Fibroblast of peridontal ligament (primary cell): ENCODE results near the gene MGAT1.
"Not testable (repeated sequence)": the region's sequence is repeated elsewhere in the genome, so short reads cannot be mapped to it uniquely, and the experiment has no call there.

Experiments
- DNase-seq: peaks from one replicate; pipeline ENCODE4 v3.0.0-alpha.2; 2010; ENCODE audit errors: extremely low read depth

The MGAT1 gene

GRCh38 chr5:180806351-180807011, 3.9 kb upstream of the MGAT1 start:
- DNase-seq, result no peak

- no peak for DNase-seq
Observed at GRCh38 chr5:180804129-180804618, 1.6 kb upstream of the MGAT1 start.

- DNase-seq, result no peak
Observed at GRCh38 chr5:180803181-180804128, 849 bp upstream of the MGAT1 start.

- no peak for DNase-seq
Observed at GRCh38 chr5:180801596-180802324, 846 bp downstream of the MGAT1 start.

GRCh38 chr5:180799902-180800801, 2.5 kb downstream of the MGAT1 start:
- DNase-seq, result peak; percentile 53

GRCh38 chr5:180799194-180799593, 3.4 kb downstream of the MGAT1 start:
- no peak for DNase-seq

GRCh38 chr5:180798193-180798592, 4.4 kb downstream of the MGAT1 start:
- DNase-seq, result no peak

GRCh38 chr5:180797256-180798192, 5.1 kb downstream of the MGAT1 start:
- DNase-seq, result no peak

GRCh38 chr5:180795771-180796313, 6.8 kb downstream of the MGAT1 start:
- no peak for DNase-seq

- no peak for DNase-seq
Observed at GRCh38 chr5:180792965-180793287, 9.7 kb downstream of the MGAT1 start.

- no peak for DNase-seq
Observed at GRCh38 chr5:180792287-180792964, 10.2 kb downstream of the MGAT1 start.

GRCh38 chr5:180791611-180792213, 10.9 kb downstream of the MGAT1 start:
- DNase-seq, result no peak

GRCh38 chr5:180790524-180790923, 12.1 kb downstream of the MGAT1 start:
- DNase-seq, result no peak

GRCh38 chr5:180790020-180790419, 12.6 kb downstream of the MGAT1 start:
- DNase-seq, result no peak

GRCh38 chr5:180788651-180789410, 13.8 kb downstream of the MGAT1 start:
- not testable (repeated sequence) for DNase-seq

- no peak for DNase-seq
Observed at GRCh38 chr5:180787711-180788431, 14.7 kb downstream of the MGAT1 start.
